HG03039 (cell line): ENCODE measurements around the gene ZNF615.
A peak's percentile ranks its signal among the peaks of the same experiment; 100 is the strongest.
"Not testable (repeated sequence)": the region's sequence is repeated elsewhere in the genome, so short reads cannot be mapped to it uniquely, and the experiment has no call there.

Experiments
- ATAC-seq: cut with Tn5 transposase; IDR thresholded peaks from one replicate; pipeline ENCODE4 v1.9.1; 2021; ENCODE audit warnings: mild to moderate bottlenecking, moderate library complexity; ENCODE audit not compliant: unreplicated experiment

ZNF615 gene

DNA sequence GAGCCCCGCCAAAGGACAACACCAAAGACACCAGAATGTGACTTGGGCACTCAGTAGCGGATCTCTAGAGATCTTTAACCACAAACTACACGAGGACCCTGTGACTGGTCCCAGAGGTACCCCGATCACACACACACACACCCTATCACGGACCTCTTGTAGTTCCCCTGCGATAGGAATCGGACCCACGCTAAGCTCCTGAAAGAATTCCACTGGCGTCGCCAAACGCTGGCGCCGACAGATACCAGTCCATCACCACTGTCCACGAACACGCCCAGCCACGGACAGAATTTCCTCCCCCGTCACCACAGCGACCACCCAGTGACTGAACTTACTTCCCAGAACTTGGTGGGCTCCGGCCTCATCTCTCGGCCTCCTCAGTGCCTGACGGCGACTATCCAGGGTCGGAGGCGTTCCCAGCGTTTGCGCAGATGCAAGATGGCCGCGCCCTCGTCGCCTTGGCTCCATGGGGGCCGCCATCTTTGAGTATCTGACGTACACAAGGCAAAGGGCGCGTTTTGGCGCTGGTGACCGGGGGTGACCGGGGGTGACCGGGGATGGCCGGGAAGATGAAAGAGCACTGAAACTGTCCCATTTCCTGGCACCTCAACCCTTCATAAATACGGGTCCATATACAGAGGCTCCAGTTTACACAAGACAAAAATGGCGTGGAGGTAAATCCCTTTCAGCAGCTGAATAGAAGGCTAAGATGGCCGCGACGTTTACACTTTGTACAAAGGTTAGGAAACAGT lies at the start of gene ZNF615:
ZNF615 (minus strand) TSS at position 406 of the 752 bp plus-strand sequence. CDS start 4,500 bp downstream, outside the sequence.
- no peak for ATAC-seq

DNA sequence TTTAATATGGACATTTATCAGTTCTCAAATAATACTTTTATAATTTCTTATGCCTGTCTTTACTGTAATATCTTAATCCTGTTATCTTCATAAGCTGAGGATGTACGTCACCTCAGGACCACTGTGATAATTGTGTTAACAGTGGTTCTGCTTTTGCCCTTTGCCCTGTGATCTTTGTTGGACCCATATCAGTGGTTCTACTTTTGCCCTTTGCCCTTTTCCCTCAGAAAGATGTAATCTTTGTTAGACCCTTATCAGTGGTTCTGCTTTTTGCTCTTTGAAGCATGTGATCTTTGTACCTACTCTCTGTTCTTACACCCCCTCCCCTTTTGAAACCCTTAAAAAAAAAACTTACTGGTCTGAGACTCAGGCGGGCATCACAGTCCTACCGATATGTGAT lies 48.5 kb upstream of the ZNF615 start:
- not testable (repeated sequence) for ATAC-seq

DNA sequence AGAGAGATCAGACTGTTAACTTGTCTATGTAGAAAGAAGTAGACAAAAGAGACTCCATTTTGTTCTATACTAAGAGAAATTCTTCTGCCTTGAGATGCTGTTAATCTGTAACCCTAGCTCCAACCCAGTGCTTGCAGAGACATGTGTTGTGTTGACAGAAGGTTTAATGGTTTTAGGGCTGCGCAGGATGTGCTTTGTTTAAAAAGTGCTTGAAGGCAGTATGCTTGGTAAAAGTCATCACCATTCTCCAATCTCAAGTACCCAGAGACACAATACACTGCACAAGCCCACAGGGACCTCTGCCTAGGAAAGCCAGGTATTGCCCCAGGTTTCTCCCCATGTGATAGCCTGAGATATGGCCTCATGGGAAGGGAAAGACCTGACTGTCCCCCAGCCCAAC lies 43.7 kb upstream of the ZNF615 start:
- not testable (repeated sequence) for ATAC-seq

DNA sequence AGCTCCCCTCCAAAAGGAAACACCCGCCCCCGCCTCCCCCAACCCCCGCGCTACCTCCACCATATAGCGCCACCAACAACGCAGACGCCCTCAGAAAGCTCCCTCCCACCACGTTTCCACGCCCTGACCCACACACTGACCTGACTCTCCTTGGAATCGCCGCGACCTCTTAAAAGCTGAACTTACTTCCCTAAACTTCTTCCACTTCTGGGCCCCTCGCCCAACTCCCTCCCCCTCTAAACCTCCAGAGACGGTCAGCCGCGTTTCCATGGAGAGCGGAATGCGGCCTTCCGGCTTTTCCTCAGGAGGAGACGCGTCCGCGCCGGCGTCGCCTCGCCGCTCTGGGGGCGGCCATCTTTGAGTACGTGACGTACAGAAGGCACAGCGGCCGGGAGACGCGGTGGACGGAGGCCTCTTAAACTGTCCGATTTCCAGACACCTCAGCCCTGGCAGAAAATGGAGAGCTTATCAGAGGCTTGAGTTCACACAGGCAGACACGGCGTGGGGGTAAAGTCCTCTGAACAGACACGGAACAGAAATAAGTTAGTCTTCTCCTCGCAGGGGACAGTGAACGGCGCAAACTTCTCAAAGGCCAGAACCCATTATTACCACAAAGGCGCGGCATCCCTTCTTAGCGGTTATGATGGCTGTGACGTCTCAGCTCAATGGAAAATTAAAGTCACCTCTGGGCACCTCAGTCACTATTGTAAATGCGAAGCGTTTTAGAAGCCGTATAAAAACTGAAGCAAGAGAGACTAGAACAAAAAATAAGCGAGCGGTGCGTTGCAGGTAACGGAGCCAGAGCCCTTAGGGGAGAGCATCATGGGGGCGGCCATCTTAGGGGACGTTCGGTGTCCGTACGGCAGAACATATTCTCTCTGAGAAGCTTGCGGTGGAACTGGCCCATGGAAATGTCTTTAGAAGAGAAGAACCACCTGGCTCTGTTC lies 40.8 kb upstream of the ZNF615 start, which contains the start of gene ZNF432:
ZNF432 (minus strand) TSS at position 284 of the 947 bp plus-strand sequence. CDS start 1,970 bp downstream, outside the sequence.
- peak; percentile 90 for ATAC-seq

DNA sequence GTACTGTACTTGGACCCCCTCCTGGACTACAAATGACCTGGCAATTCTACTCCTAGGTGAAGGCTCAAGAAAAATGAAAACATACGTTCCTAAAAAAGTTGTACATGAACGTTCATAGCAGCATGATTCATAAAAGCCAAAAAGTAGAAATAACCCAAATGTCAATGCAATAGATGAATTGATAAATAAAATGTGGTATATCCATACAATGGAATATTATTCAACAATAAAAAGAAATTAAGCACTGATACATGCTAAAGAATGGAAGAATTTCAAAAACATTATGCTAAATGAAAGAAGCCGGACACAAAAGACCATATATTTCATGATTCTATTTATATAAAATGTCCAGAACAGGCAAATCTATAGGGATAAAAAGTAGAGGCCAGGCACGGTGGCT lies 31.2 kb upstream of the ZNF615 start:
- no peak for ATAC-seq

DNA sequence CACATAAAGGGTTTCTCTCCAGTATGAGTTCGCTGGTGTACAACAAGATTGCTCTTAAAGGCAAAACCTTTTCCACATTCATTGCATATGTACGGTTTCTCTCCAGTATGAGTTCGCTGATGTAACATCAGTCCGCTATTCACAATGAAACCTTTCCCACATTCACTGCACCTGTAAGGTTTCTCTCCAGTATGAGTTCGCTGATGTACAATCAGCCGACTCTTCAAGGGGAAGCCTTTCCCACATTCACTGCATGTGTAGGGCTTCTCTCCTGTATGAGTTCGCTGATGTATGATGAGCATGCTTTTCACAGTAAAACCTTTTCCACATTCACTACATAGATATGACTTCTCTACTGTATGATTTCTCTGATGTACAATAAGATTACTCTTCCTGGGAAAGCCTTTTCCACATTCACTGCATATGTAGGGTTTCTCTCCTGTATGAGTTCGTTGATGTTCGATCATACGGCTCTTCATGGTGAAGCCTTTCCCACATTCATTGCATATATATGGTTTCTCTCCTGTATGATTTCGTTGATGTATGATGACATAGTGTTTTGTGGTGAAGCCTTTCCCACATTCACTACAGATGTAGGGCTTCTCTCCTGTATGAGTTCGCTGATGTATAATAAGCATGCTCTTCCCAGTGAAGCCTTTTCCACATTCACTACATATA lies 26.2 kb upstream of the ZNF615 start:
- ATAC-seq, result no peak

DNA sequence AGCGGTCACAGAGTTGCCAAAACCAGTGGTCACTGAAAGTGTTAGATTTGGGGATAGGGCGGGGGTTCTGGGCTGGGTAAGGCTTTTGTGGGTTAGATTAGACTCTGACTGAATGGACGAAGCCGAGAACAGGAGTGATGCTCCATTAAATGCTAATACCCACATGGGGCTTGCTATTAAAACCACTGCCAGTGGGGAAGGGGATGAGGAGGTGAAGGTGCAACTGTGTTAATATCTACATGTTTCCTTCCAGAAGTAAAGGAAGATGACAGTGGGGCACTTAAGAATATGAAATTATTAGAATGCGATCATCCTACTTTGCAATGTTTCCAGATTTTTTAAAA lies 20.7 kb upstream of the ZNF615 start:
- ATAC-seq, result peak; percentile 21

DNA sequence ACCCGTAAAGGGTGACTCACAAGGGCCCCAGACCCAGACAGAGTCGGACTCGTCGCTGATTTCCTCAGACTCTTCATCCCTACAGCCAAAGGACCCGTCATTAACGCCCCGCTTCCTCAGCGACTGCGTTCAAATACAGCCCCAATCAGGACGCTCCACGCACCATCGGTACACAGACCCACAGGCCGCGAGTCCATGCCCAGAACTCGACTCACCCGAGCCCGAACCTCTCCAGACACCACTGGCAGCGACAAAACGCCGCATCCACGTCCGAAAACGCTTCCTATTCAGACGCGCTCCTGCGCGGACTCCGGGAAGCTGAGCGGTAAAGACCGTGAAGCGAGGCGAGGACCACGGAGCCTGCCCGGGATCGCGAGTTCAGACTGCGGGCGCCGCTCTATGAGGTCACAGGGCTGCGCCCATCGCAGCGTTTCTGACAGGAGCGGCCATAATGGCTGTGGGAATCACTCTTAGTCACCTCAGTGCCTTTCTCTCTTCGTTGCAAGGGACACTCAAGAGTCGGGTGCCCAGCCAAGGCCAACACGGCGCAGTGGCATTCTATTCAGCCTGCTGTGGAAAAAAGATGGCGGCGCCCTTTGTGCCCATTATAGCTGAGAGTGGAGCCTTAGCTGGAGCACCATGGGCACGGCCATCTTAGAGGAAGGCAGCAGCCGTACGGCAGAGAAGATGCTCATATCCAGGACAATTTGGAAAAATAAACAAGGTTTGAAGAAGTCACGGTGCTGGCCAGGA lies 20.2 kb upstream of the ZNF615 start, which contains the start of gene ZNF614:
ZNF614 (minus strand) TSS at position 353 of the 753 bp plus-strand sequence. CDS start 2,634 bp downstream, outside the sequence.
- ATAC-seq, result peak; percentile 84

DNA sequence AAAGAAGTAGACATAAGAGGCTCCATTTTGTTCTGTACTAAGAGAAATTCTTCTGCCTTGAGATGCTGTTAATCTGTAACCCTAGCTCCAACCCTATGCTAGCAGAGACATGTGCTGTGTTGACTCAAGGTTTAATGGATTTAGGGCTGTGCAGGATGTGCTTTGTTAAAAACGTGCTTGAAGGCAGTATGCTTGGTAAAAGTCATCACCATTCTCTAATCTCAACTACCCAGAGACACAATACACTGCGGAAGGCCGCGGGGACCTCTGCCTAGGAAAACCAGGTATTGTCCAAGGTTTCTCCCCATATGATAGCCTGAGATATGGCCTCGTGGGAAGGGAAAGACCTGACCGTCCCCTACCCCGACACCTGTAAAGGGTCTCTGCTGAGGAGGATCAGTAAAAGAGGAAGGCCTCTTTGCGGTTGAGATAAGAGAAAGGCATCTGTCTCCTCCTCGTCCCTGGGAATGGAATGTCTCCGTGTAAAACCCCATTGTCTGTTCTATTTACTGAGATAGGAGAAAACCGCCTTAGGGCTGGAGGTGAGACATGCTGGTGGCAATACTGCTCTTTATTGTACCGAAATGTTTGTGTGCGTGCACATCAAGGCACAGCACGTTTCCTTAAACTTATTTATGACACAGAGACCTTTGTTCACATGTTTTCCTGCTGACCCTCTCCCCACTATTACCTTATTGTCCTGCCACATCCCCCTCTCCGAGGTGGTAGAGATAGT lies 18.4 kb upstream of the ZNF615 start:
- not testable (repeated sequence) for ATAC-seq

DNA sequence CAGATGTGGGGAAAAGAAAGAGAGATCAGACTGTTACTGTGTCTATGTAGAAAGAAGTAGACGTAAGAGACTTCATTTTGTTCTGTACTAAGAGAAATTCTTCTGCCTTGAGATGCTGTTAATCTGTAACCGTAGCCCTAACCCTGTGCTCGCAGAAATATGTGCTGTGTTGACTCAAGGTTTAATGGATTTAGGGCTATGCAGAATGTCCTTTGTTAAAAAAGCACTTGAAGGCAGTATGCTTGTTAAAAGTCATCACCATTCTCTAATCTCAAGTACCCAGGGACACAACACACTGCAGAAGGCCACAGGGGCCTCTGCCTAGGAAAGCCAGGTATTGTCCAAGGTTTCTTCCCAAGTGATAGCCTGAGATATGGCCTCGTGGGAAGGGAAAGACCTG lies 16.5 kb upstream of the ZNF615 start:
- ATAC-seq, result not testable (repeated sequence)

DNA sequence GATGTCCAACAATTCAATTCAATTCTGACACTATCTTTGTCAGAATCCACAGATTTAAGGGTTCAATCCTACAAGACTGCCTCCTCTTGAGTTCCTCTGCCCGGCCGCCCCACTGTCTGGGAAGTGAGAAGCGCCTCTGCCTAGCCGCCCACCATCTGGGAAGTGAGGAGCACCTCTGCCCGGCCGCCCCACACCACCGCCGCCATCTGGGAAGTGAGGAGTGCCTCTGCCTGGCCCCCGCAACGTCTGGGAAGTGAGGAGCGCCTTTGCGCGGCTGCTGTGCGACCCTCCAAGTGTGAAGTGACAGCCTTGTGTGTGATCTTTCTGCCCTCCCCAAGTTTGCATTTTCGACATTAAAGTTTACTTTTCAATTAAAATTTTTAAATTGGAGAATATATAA lies 14.2 kb upstream of the ZNF615 start:
- ATAC-seq, result no peak

DNA sequence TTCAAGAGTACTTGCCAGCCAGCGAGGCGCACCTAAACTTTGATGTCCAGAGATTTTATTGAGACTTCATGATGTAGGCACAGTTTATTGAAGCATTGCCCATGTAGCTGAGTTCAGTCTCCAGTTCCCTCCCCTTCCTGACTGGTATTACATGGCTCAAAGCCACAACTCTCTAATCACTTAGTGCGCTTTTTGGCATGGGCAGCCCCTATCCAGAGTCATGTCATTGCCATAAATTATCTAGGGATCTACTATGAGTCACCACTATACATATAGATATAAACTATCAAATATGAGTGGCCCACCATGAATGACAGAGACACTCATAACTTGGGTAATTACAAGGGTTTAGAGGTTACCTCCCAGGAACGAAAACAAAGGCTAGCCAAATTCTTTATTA lies 12.5 kb upstream of the ZNF615 start:
- ATAC-seq, result no peak

DNA sequence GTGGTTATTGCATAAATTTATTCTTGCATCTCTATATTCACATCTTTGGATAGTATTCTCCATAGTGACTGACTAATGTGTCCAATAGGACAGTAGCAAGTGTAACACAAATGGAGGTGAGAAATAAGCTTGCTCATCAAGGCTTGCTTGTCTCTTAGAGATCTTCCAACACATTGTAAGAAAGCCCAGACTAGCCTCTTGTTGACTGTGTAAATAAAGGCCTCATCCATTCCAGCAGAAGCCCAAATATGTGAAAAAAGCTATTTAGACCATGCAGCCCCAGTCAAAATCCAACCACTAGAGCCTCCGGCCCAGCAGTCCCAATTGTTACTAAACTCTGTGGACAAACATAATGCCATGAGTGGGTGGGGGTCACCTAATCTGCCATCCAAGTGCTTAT lies 2.7 kb upstream of the ZNF615 start:
- no peak for ATAC-seq

DNA sequence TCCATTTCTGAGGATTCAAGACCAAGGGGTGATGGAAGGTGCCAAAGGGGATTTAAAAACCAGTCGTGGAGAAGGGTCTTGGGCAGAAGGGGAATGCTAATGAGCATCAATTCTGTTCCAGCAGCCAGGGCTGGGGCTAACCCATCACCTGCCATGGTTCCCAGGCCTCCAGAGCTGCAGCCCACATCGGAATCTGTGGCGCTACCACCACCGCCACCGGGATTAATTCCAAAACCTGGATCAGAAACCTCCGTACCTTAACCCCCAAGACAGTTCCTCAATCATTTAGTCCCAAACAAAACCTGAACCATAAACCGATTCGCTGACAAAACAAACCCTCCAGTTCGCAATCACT lies 583 bp downstream of the ZNF615 start:
- no peak for ATAC-seq

DNA sequence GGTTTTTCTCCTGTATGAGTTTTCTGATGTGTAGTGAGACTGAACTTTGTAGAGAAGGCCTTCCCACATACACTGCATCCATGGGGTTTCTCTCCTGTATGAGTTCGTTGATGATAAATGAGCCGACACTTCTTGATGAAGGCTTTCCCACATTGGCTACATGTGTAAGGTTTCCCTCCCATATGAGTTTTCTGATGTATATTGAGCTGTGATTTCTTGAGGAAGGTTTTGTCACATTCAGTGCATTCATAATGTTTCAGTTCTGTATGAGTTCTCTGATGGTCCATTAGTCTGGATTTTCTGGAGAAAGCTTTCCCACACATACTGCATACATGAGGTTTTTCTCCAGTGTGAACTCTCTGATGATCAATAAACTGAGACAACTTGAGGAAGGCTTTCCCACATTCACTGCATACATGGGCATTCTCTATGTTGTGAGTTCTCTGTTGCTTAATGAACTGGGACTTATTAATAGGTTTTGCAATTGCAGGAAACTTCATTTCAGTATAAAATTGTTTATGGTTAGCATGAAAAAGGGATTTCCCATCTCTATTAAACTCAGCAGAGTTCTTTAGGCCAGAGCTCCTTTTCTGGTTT lies 13.9 kb downstream of the ZNF615 start:
- ATAC-seq, result no peak

DNA sequence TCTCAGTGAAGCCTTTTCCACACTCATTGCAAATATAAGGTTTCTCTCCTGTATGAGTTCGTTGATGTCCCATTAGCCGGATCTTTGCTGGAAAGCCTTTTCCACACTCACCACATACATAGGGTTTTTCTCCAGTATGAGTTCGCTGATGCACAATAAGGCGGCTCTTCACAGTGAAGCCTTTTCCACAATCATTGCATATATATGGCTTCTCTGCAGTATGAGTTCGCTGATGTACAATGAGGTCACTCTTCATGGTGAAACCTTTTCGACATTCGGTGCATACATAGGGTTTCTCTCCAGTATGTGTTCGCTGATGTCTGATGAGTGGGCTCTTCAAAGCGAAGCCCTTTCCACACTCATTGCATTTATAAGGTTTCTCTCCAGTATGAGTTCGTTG lies 14.6 kb downstream of the ZNF615 start:
- ATAC-seq, result no peak

DNA sequence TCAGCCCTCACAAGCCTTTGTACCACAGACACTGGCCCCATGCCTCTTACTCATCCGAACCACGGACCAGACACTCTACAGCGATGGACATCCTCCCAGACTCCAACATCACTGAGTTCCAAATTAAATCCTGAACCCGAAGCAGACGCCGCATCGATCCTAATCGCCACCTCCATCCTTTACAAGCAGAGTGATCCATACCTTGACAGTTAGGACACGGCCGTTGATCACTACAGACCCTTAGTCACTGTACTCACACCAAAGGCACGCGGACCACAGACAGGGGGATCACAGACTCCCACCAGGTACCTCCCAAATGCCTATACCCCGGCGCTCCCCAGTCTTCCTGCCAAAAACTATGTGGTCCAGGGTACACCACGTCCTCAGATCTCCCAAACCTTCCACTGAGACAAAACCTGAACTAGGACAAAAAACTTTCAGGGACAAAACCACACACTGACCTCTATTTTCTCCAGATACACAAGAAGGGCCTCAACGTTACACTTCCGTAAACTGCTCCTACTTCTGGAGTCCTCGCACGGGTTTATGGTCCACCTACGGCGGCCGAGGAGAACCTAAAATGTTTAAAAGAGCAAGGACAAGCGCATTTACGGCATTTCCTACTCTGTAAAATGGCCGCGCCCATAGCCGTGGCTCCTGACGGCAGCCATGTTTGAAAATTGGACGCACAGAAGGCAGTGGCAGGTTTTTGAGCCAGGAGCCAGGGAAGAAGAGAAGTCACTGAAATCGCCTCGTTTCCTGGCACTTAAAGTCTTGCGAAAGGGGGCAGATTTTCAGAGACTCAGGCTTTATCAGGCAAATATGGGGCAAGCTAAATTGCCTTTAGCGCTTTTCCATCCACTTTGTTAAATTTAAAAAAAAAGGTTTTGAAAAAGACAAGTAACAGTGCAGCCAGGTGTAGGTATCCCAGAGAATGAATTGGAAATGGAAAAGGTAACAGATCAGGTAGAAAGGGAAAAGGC lies 21.4 kb downstream of the ZNF615 start, which contains the start of gene ZNF350:
ZNF350 (minus strand) TSS at position 532 of the 983 bp plus-strand sequence. CDS start 12,480 bp downstream, outside the sequence.
- peak; percentile 89 for ATAC-seq

DNA sequence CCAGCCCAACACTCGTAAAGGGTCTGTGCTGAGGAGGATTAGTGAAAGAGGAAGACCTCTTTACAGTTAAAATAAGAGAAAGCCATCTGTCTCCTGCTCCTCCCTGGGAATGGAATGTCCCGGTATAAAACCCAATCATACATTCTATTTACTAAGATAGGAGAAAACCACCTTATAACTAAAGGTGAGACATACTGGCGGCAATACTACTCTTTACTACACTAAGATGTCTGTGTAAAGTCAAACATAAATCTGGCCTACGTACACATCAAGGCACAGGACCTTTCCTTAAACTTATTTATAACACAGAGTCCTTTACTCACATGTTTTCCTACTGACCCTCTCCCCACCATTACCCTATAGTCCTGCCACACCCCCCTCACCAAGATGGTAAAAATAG lies 24.6 kb downstream of the ZNF615 start:
- no peak for ATAC-seq
